RWPE1 (cell line): ENCODE data around the gene FLYWCH1.
A peak's percentile ranks its signal among the peaks of the same experiment; 100 is the strongest.

Experiments
- CTCF ChIA-PET: fragments of 350-600 bp; sonication (Branson Sonifier 250); formaldehyde crosslinking; extraction: SDS; loops from one replicate; lab custom pipeline; 2021; lab: Yijun Ruan, JAX
- POLR2A ChIA-PET: fragments of 400-600 bp; formaldehyde crosslinking; extraction: SDS; loops from one replicate; lab custom pipeline; 2020; ENCODE audit warnings: antibody characterized with exemption; ENCODE audit not compliant: low non-redundant PET; lab: Yijun Ruan, JAX
- DNase-seq: peaks from one replicate; pipeline ENCODE4 v3.0.0; 2012; ENCODE audit warnings: low spot score
- H3K27ac ChIP-seq: fragments of 450-650 bp; 2 replicates; pipeline ENCODE4 v1.5.1; 2017
- CTCF ChIP-seq: fragments of 450-650 bp; conservative IDR thresholded peaks from 2 replicates; pipeline ENCODE4 v1.5.1; 2017; ENCODE audit warnings: low read depth, mild to moderate bottlenecking

The FLYWCH1 gene

GRCh38 chr16:2975161-2975795, 63.5 kb downstream of the FLYWCH1 start:
- peak overlapping the region; percentile 84 for H3K27ac ChIP-seq
- ChIA-PET POLR2A (no interaction called here), CTCF (no interaction called here)
- no peak for DNase-seq
- no peak for TF ChIP-seq CTCF

GRCh38 chr16:2976201-2976600, 64.5 kb downstream of the FLYWCH1 start:
- ChIA-PET CTCF (no interaction called here), POLR2A (no interaction called here)
- DNase-seq, result no peak
- TF ChIP-seq CTCF, result no peak
- peak overlapping the region; percentile 84 for H3K27ac ChIP-seq

- ChIA-PET CTCF (no interaction called here), POLR2A (no interaction called here)
- TF ChIP-seq CTCF, result no peak
- DNase-seq, result no peak
- peak overlapping the region; percentile 84 for H3K27ac ChIP-seq
These were observed 64.9 kb downstream of the FLYWCH1 start for GRCh38 chr16:2976673-2977072.

- CTCF ChIA-PET, result interaction anchor here (0.8 kb wide), 1 partner anchor 8 kb away, joined by 3 read pairs; no protein-coding TSS in a partner anchor
These were observed 65.7 kb downstream of the FLYWCH1 start for GRCh38 chr16:2977440-2977839.

GRCh38 chr16:2979669-2980226, 68.0 kb downstream of the FLYWCH1 start:
- peak overlapping the region; percentile 84 for H3K27ac ChIP-seq
- POLR2A ChIA-PET, result interaction anchor here (1.5 kb wide), 1 partner anchor 9 kb away, joined by 3 read pairs; no protein-coding TSS in a partner anchor
- CTCF ChIA-PET, result interaction anchor here (1.5 kb wide), 1 partner anchor 10 kb away, joined by 8 read pairs; no protein-coding TSS in a partner anchor
- DNase-seq, result no peak
- no peak for TF ChIP-seq CTCF

More at GRCh38 chr16:2977440-2977839, 65.7 kb downstream of the FLYWCH1 start:
- peak overlapping the region; percentile 84 for H3K27ac ChIP-seq
- DNase-seq, result no peak
- POLR2A ChIA-PET, result no interaction called here
- no peak for TF ChIP-seq CTCF

- no peak for TF ChIP-seq CTCF
- ChIA-PET POLR2A (interaction anchor here (0.5 to 1.5 kb wide), 4 partner anchors 10 to 58 kb away, joined by 3 to 7 read pairs (median 3); partner anchors contain the start of gene PAQR4), CTCF (interaction anchor here (0.6 to 1.5 kb wide), 5 partner anchors 8 to 66 kb away, joined by 3 to 8 read pairs (median 6); partner anchors contain the start of gene MMP25)
- peak within 1 kb of the TSS; percentile 84 for H3K27ac ChIP-seq
- peak; percentile 99 for DNase-seq
These were observed 68.8 kb downstream of the FLYWCH1 start, which contains the start of gene PKMYT1 for GRCh38 chr16:2980227-2981176. TSS of gene PKMYT1 (minus strand) at chr16:2980446. CDS start at chr16:2979657, 789 bp downstream.
